Glutamatergic neuron (in vitro differentiated cells): ENCODE measurements around the gene MYH6. TPM values are rescaled to one million over a fixed set of nuclear protein-coding genes. Genes with fewer than 3 reads are reported as not detected.

Experiments used
- DNase-seq: peaks from one replicate; pipeline ENCODE4 v3.0.0; 2022
- H3K27ac Mint-ChIP-seq: one replicate; pipeline ENCODE4 v1.8.0; 2020; ENCODE audit warnings: mild to moderate bottlenecking, mixed read lengths, inconsistent platforms; ENCODE audit not compliant: unreplicated experiment
- H3K27me3 Mint-ChIP-seq: one replicate; pipeline ENCODE4 v1.8.0; 2020; ENCODE audit warnings: mild to moderate bottlenecking, moderate library complexity, mixed read lengths, inconsistent platforms; ENCODE audit not compliant: unreplicated experiment
- H3K36me3 Mint-ChIP-seq: one replicate; pipeline ENCODE4 v1.8.0; 2020; ENCODE audit warnings: mild to moderate bottlenecking, mixed read lengths, inconsistent platforms; ENCODE audit not compliant: unreplicated experiment
- H3K4me1 Mint-ChIP-seq: one replicate; pipeline ENCODE4 v1.8.0; 2020; ENCODE audit warnings: mild to moderate bottlenecking, low read depth, mixed read lengths, inconsistent platforms; ENCODE audit not compliant: unreplicated experiment
- H3K4me3 Mint-ChIP-seq: one replicate; pipeline ENCODE4 v1.8.0; 2020; ENCODE audit warnings: mild to moderate bottlenecking, mixed read lengths, inconsistent platforms; ENCODE audit not compliant: unreplicated experiment
- H3K9me3 Mint-ChIP-seq: one replicate; pipeline ENCODE4 v1.8.0; 2020; ENCODE audit warnings: mild to moderate bottlenecking, moderate library complexity, mixed read lengths, inconsistent platforms; ENCODE audit not compliant: unreplicated experiment
- CTCF ChIP-seq: fragments of 200-600 bp; sonication (generic); IDR thresholded peaks from one replicate; pipeline ENCODE4 v1.5.0; 2021; ENCODE audit not compliant: partially characterized antibody, unreplicated experiment
- total RNA-seq: library from RNA; stranded (reverse); fragmentation: NEBNext Ultra II Directional; extraction: Animal tissue kit (Norgen Biotek cat#: 25700); gene quantifications from one replicate; pipeline ENCODE4 v1.2.1, GENCODE V29; 2021; ENCODE audit not compliant: unreplicated experiment

Gene MYH6
- total RNA-seq, 1 donor from 2014 or later, result not detected

DNA sequence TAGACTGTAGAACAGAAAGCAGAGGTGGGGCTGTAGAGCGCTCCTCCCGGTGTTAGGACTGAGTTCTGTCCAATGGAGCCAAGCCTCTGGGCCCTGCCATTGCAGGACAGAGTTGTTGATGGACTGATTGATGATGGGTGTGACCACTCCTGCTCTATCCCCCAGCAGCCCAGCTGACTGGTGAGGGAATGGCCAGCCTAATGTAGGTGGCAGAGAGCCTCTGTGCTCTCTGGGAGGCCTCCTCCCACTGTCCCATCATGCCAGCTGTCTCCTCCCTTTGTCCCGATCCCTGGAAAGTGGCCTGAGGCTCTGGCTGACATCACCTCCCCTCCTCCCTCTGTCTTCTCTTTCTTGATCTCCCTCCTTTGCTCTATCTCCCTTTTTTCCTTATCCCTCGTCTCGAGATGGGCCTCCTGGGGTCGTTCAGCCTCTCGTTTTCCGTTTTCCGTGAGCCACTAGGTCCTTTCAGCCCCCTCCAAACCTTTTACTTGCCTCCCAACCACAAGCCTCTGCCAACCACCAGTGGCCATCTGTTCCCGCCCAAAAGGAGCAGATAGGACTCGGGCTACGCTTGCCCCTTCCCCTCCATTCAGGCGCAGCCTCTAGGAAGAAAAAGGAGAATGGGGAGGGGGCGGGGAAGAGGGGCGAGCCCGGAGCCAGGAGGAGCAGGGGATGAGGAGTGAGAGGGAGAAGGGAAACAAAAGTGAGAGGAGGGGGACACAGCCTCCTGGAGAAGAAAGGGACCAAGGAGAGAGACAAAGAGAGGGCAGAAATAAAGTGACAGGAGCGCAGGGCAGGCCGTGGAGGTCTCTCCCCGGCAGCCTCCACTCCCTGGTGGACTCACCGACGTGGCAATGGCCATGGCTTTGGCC lies 43.7 kb downstream of the MYH6 start:
- Mint-ChIP-seq H3K4me1 (peaks cover 22% of the 10 kb centered on the region), H3K36me3 (peaks cover 6% of the 10 kb centered on the region), H3K27me3 (peaks cover 22% of the 10 kb centered on the region), H3K4me3 (peak overlapping the region; percentile 92), H3K9me3 (peaks cover 22% of the 10 kb centered on the region), H3K27ac (peak overlapping the region; percentile 99)
- peak; percentile 77 for DNase-seq
- TF ChIP-seq CTCF, result no peak

- DNase-seq, result peak; percentile 46
- peaks cover 21% of the 10 kb centered on the region for H3K4me1 Mint-ChIP-seq
- H3K9me3 Mint-ChIP-seq, result peaks cover 19% of the 10 kb centered on the region
- TF ChIP-seq CTCF, result no peak
- H3K36me3 Mint-ChIP-seq, result peaks cover 6% of the 10 kb centered on the region
- peaks cover 19% of the 10 kb centered on the region for H3K27me3 Mint-ChIP-seq
- H3K27ac Mint-ChIP-seq, result peak overlapping the region; percentile 70
- peak overlapping the region; percentile 69 for H3K4me3 Mint-ChIP-seq
Measured at GRCh38 chr14:23362200-23362599, 45.9 kb downstream of the MYH6 start.

GRCh38 chr14:23361763-23362162 lies 46.3 kb downstream of the MYH6 start:
- peaks cover 15% of the 10 kb centered on the region for H3K9me3 Mint-ChIP-seq
- no peak for DNase-seq
- H3K36me3 Mint-ChIP-seq, result peaks cover 6% of the 10 kb centered on the region
- peaks cover 17% of the 10 kb centered on the region for H3K27me3 Mint-ChIP-seq
- peak overlapping the region; percentile 70 for H3K27ac Mint-ChIP-seq
- H3K4me1 Mint-ChIP-seq, result peaks cover 17% of the 10 kb centered on the region
- no peak for TF ChIP-seq CTCF
- peak overlapping the region; percentile 69 for H3K4me3 Mint-ChIP-seq

- Mint-ChIP-seq H3K27me3 (peaks cover 14% of the 10 kb centered on the region), H3K4me3 (peak overlapping the region; percentile 60), H3K27ac (peak overlapping the region; percentile 49), H3K9me3 (peaks cover 13% of the 10 kb centered on the region), H3K4me1 (peaks cover 15% of the 10 kb centered on the region), H3K36me3 (peaks cover 6% of the 10 kb centered on the region)
- no peak for DNase-seq
- TF ChIP-seq CTCF, result no peak
Measured at GRCh38 chr14:23361320-23361719, 46.8 kb downstream of the MYH6 start.

- Mint-ChIP-seq H3K4me3 (no peak overlapping the region), H3K36me3 (peaks cover 6% of the 10 kb centered on the region), H3K27me3 (peaks cover 17% of the 10 kb centered on the region), H3K4me1 (peaks cover 15% of the 10 kb centered on the region), H3K9me3 (peaks cover 13% of the 10 kb centered on the region), H3K27ac (no peak overlapping the region)
- no peak for DNase-seq
- TF ChIP-seq CTCF, result no peak
Measured at GRCh38 chr14:23360496-23360895, 47.6 kb downstream of the MYH6 start.
